SW 1271 (cell line): ENCODE results near the gene PTHLH.

Experiments
- DNase-seq, 2 experiments: peaks; one replicate each; lab custom pipeline; 2025; lab: John Stamatoyannopoulos, UW

PTHLH gene

GRCh38 chr12:27937768-27938167 lies 34.8 kb downstream of the PTHLH start:
- no peak for DNase-seq

GRCh38 chr12:27936196-27936595 lies 36.3 kb downstream of the PTHLH start:
- DNase-seq, result no peak

- DNase-seq, result no peak
Observed at GRCh38 chr12:27934276-27934675, 38.3 kb downstream of the PTHLH start.

GRCh38 chr12:27931390-27931789 lies 41.1 kb downstream of the PTHLH start:
- no peak for DNase-seq

- DNase-seq, result no peak
Observed at GRCh38 chr12:27927347-27927746, 45.2 kb downstream of the PTHLH start.

- no peak for DNase-seq
Observed at GRCh38 chr12:27924350-27925135, 48.0 kb downstream of the PTHLH start.

GRCh38 chr12:27922531-27923139 lies 49.9 kb downstream of the PTHLH start:
- no peak for DNase-seq

GRCh38 chr12:27919671-27920235 lies 52.8 kb downstream of the PTHLH start:
- DNase-seq, result no peak

GRCh38 chr12:27915536-27915935 lies 57.0 kb downstream of the PTHLH start:
- no peak for DNase-seq

GRCh38 chr12:27915021-27915420 lies 57.5 kb downstream of the PTHLH start:
- no peak for DNase-seq

- no peak for DNase-seq
Observed at GRCh38 chr12:27913999-27914614, 58.4 kb downstream of the PTHLH start.

GRCh38 chr12:27911397-27911796 lies 61.1 kb downstream of the PTHLH start:
- DNase-seq, result no peak
